Right ventricle myocardium inferior (tissue), 1 donor: Measurements from ENCODE around the gene HIPK1. TPM values are rescaled to one million over a fixed set of nuclear protein-coding genes. Genes with fewer than 3 reads are reported as not detected.
A peak's percentile ranks its signal among the peaks of the same experiment; 100 is the strongest.
"Not testable (repeated sequence)": the region's sequence is repeated elsewhere in the genome, so short reads cannot be mapped to it uniquely, and the experiment has no call there.

Experiments used
- ATAC-seq: fragments of 200-7000 bp; cut with Tn5 transposase; one replicate; pipeline ENCODE4 v1.9.1; 2020; ENCODE audit warnings: mild to moderate bottlenecking, moderate library complexity
- DNase-seq: peaks from one replicate; pipeline ENCODE4 v3.0.0; 2021; ENCODE audit errors: missing footprints
- intact Hi-C: fragments of 100-400 bp; cut with DNase I; formaldehyde crosslinking; loops from one replicate; pipeline ENCODE4 v1.11.0; 2022
- total RNA-seq: library from RNA; stranded (reverse); fragmentation: NEBNext Ultra II Directional; extraction: Animal tissue kit (Norgen Biotek cat#: 25700); gene quantifications from one replicate; pipeline ENCODE4 v1.2.1, GENCODE V29; 2021
- donor health status: DM: no; HTN: yes; CAD: no; lungs with severe emphysema.

The HIPK1 gene
- total RNA-seq, 1 donor from 2014 or later, result 50.3 TPM

DNA sequence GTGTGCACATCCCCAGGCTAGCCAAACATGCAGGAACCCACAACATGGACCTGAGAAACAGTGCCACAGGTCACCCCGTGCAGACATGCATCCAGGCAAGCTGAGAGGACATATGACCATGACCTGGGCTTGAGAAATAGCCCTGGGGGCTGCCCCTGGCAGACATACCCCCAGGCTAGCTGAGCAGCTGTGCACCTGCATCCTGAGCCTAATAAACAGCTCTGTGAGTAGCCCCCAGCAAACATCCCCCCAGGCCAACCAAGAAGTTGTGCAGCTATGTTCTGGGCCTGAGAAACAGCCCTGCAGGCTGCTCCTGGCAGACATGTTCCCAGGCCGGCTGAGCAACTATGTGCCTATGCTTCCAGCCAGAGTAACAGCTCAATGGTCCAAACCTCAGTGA lies 64.6 kb downstream of the HIPK1 start:
- intact Hi-C loops, result no loop called here
- no peak for DNase-seq
- ATAC-seq, result no peak

DNA sequence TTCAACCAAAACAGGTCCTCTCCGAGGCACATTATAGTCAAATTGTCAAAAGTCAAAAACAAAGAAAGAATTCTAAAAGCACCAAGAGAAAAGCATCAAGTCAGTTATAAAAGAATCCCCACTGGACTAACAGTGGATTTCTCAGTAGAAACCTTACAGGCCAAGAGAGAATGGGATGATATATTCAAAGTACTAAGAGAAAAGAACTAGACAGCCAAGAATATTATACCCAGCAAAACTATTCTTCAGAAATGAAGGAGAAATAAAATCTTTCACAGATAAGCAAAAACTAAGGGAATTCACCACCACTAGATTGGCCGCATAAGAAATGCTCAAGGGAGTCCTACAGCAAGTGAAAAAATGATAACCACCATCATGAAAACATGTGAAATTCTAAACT lies 66.3 kb downstream of the HIPK1 start:
- no peak for DNase-seq
- intact Hi-C loops, result no loop called here
- ATAC-seq, result no peak

- DNase-seq, result no peak
- peak; percentile 13 for ATAC-seq
- intact Hi-C loops, result no loop called here
Measured at GRCh38 chr1:113998361-113998760, 69.2 kb downstream of the HIPK1 start.

DNA sequence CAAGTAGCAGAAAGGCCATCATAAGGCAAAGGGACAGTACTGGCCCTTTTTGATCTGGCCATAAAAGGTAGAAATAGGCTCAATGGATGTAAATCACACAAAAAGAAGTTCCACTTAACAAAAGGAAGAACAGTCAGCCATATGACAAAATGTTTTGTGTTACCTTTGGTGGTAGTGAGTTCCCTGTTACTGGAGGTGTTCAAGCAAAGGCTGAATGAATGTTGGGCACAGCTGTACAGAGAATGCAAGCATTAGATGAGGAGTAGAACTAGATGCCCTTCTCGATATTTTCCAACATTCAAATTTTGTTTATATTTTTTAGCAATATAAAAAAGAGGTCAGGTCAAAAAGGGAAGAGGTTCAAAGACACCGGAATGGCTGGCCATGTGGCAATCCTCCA lies 70.1 kb downstream of the HIPK1 start:
- ATAC-seq, result no peak
- intact Hi-C loops, result no loop called here
- no peak for DNase-seq

DNA sequence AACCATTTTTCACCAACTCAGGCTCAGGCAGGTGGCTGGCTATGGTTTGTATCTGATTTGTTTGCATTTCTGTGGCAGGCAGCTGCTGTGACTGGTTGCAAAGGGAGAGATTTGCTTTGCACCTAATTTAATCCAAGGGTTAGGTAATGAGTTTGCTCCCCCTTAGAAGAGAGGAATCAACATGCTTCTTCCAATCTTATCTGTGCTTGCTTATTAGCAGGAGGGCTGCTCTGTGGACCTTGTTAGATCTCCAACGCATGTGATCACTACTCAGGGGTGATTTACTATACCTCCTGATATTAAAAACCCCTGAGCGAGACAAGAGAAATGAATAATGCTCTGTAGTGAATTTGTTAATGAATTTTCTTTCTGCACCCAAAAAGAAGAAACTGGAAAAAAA lies 70.7 kb downstream of the HIPK1 start:
- DNase-seq, result no peak
- ATAC-seq, result no peak
- intact Hi-C loops, result no loop called here

GRCh38 chr1:114000406-114000805 lies 71.3 kb downstream of the HIPK1 start:
- DNase-seq (no peak), ATAC-seq (no peak)
- intact Hi-C loops, result no loop called here

- DNase-seq, result no peak
- intact Hi-C loops, result no loop called here
- ATAC-seq, result peak; percentile 78
Measured at GRCh38 chr1:114002492-114003239, 73.5 kb downstream of the HIPK1 start.

- ATAC-seq (peak; percentile 30), DNase-seq (no peak)
- intact Hi-C loops, result no loop called here
Measured at GRCh38 chr1:114003431-114003830, 74.3 kb downstream of the HIPK1 start.

GRCh38 chr1:114006825-114007224 lies 77.7 kb downstream of the HIPK1 start:
- intact Hi-C loops, DNase-seq, ATAC-seq: not testable (repeated sequence)

DNA sequence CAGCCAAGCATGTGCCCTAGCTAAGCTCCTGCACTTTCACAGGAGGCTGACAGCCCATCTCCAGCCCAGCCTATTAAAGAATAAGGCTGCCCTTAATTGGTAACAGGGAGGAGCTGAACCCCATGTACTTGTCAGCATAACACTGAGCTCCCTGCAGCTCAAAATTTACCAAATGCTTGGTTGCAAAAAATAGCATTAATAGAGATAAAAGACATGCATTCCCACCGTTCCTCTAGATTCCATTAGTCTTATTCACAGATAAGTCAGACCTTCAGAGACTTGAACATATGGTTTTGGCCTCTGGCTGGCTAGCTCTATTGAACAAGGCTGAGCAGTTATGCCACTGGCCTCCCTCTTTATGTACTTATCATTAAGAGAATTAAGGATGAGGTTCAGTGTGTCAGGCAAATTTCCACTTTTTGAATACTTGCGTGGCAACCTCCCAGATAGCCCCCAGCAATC lies 79.4 kb downstream of the HIPK1 start:
- ATAC-seq, result no peak
- intact Hi-C loops, result no loop called here
- no peak for DNase-seq

GRCh38 chr1:114008993-114009392 lies 79.9 kb downstream of the HIPK1 start:
- ATAC-seq (no peak), DNase-seq (no peak)
- intact Hi-C loops, result no loop called here

DNA sequence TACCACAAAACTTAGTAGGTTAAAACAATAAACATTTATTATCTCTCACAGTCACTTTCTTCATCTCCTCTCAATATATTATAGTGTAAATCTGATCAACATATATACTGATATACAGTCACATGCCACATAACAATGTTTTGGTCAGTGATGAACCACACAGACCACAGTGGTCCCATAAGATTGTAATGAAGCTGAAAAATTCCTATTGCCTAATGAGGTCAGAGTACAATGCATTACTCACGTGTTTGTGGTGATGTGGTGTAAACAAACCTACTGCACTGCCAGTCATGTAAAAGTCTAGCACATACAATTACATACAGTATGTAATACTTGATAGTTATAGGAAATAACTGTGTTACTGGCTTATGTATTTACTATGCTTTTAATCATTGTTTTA lies 80.3 kb downstream of the HIPK1 start:
- intact Hi-C loops, result no loop called here
- ATAC-seq (no peak), DNase-seq (no peak)

DNA sequence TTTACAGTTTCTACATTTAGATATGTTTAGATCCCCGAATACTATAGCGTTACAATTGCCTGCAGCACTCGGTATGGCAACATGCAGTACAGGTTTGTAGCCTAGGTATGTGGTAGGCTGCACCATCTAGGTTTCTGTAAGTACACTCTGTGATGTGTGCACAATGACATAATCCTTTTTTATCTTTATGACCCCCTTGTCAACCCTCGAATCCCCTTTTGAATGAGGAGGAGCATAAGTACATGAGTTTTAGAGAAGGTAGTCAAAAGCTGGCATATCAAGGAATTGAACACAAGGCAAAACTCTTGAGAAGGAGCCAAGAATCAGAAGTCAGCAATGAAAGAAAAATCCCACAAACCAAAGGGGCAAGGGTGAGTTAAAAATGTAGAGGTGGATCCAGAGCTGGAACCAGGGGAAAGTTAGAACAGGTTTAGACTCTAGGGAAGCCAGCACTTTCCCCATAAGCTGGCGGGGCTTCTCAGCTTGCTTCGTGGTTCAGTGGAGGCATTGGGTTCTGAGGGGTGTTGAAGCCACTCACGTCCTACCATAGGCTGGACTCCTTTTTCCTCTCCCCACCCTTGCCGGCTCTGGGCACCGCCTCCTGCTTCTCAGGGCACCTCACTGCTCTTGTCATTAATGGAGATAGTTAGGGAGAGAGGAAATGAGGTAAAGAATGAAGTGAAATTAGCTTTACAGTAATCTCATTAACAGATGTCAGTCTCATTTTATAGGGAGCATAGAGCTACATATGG lies 81.5 kb downstream of the HIPK1 start:
- ATAC-seq (no peak), DNase-seq (no peak)
- intact Hi-C loops, result no loop called here

GRCh38 chr1:114011796-114012195 lies 82.7 kb downstream of the HIPK1 start:
- ATAC-seq, result no peak
- no peak for DNase-seq
- intact Hi-C loops, result no loop called here

- no peak for DNase-seq
- ATAC-seq, result no peak
- intact Hi-C loops, result no loop called here
Measured at GRCh38 chr1:114015075-114015474, 86.0 kb downstream of the HIPK1 start.

DNA sequence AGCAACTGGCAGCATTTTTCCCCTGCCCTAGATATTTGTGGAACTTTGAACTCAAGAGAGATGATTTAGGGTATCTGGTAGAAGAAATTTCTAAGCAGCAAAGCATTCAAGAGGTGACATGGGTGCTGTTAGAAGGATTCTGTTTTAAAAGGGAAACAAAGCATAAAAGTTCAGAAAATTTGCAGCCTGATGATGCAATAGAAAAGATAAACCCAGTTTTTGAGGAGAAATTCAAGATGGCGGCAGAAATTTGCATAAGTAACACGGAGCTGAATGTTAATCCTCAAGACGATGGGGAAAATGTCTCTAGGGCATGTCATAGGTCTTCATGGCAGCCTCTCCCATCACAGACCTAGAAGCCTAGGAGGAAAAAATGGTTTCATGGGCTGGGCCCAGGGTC lies 90.6 kb downstream of the HIPK1 start:
- intact Hi-C loops, ATAC-seq, DNase-seq: not testable (repeated sequence)

- no peak for ATAC-seq
- DNase-seq, result no peak
- intact Hi-C loops, result no loop called here
Measured at GRCh38 chr1:114021665-114022099, 92.6 kb downstream of the HIPK1 start.

DNA sequence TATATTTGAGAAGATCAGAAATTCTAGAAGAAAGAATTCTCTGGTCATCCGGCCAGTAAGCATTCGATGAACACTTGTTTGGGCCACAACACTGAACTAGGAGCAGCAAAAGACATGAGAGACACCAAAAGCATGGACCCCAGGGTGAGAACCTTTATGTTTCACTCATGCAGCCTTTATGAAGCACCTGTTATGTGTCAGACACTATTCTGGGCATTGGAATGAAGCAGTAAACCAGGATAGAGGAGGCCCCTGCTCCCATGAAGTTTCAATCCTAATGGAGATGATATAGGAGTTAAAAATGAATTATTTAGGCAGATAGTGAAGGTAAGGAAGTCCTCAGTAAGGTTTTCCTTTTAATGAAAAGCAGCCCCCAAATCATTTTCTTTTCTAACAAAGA lies 93.8 kb downstream of the HIPK1 start:
- no peak for DNase-seq
- ATAC-seq, result no peak
- intact Hi-C loops, result no loop called here

DNA sequence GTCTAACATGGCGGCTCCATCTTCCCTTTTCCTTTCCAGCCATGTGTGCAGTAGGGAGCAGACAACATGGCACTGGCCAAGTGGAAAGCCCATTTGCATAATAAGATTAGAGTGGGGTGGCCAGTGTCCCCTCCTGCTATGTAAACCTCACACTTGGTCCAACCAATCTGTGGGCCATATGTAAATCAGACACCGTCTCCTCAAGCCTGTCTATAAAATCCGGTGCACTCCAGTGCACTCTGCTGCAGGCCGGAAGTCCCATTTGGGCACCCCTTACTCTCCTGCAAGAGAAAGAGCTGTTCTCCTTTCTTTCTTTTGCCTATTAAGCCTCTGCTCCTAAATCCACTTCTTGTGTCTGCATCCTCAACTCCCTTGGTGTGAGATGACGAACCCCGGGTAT lies 94.3 kb downstream of the HIPK1 start:
- no peak for DNase-seq
- intact Hi-C loops, result no loop called here
- ATAC-seq, result no peak

- intact Hi-C loops, result no loop called here
- ATAC-seq (no peak), DNase-seq (no peak)
Measured at GRCh38 chr1:114024049-114024448, 94.9 kb downstream of the HIPK1 start.
